NCI-H2171 (cell line): ENCODE data around the gene ZNF575.

ENCODE experiments used
- DNase-seq: peaks from one replicate; lab custom pipeline; 2025; lab: John Stamatoyannopoulos, UW

Gene ZNF575

GRCh38 chr19:43574424-43575155, 41.6 kb downstream of the ZNF575 start:
- DNase-seq: no peak

- DNase-seq: peak; percentile 98
These were observed 42.4 kb downstream of the ZNF575 start, which contains the start of the genes PINLYP and XRCC1 for GRCh38 chr19:43575156-43575950. PINLYP (plus strand) TSS chr19:43575801; CDS start chr19:43577192, 1,391 bp downstream. XRCC1 (minus strand) TSS chr19:43575527; CDS start chr19:43575458, 69 bp downstream.

DNA sequence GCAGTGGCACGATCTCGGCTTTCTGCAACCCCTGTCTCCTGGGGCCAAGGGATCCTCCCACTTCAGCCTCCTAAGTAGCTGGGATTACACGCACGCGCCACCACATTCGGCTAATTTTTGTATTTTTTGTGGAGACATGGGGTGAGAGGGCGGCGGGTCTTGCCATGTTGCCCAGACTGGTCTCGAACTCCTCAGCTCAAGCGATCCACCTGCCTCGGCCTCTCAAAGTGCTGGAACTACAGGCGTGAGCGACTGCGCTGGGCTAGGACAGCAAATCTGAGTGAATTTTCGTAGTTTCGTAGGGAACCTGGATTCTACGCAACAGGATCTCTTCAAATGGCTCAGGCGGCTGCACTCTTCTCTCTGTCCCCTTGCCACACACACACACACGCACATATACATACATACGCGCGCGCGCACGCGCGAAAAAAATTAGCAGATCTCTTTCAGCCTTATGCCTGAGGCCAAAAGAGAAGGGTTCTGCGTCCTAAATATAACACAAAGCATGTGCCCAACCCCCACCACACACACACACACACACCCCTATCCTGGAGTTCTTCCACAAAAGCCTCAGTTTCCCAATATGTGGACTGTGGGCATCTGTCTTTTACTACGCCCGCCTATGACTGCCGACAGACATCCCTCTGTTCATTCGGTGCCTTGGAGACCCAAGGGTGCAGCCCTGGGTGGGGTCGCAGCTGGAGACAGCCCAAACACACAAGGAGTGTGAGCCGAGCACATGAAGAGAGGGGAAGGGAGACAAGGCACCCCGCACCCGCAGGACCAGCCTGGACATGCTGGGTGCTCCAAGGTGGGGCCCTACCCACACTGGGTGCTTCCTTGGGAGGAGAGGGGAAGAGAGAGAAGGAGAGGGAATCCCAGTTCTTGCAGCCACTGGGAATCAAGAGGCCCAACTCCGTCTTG, 43.2 kb downstream of the ZNF575 start:
- DNase-seq: no peak

DNA sequence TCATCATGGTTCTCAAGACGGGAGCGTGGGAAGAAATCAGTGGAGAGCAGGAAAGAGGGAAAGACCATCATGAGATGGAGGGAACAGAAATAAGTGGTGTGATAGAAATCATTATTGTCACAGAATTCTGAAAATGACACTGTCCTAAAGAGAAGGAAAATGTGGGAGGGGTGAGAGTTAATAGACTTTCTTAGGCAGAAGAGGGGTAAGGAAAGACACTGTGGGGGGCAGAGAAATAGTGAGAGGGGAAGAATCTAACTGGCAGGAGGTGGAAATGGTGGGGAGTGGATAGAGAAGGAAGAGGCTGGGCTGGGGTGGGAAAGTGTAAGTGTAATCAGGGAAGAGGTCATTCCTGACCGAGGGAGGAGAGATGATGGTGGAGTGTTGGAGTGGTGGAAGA, 45.8 kb downstream of the ZNF575 start:
- no peak for DNase-seq

- no peak for DNase-seq
These were observed 48.5 kb downstream of the ZNF575 start for GRCh38 chr19:43581467-43581866.

- DNase-seq: no peak
These were observed 49.5 kb downstream of the ZNF575 start for GRCh38 chr19:43582495-43582894.

DNA sequence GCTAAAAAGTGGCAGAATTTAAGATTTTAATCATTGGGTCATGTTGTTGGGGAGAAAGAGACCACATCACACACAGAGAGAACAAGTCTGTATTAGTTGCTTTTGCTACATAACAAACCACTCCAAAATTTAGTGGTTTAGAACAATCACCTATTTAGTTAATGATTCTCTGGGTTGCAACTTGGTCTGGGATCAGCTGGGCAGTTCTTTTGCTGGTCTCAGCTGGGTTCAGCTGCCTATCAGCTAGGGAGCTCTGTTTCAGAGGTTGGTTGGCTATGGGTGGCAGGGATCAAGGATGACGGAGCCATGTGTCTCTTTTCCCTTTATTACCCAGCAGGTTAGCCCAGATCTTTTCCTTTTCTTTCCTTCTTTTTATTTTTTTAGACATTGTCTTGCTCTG, 51.5 kb downstream of the ZNF575 start:
- DNase-seq: no peak
